ENCODE results near the gene LLCFC1.
"Not testable (repeated sequence)": the region's sequence is repeated elsewhere in the genome, so short reads cannot be mapped to it uniquely, and the experiment has no call there.

The LLCFC1 gene

GRCh38 chr7:142974626-142975025, 35.3 kb downstream of the LLCFC1 start:
- no peak for ATAC-seq
- TF ChIP-seq CSRNP3 (CRISPR knock-in tag; IDR thresholded peaks at IDR 0.05) (no peak), ZFP3 (CRISPR knock-in tag; IDR thresholded peaks at IDR 0.05) (no peak), CSDC2 (CRISPR knock-in tag; IDR thresholded peaks at IDR 0.05) (no peak), ESRRG (CRISPR knock-in tag; IDR thresholded peaks at IDR 0.05) (no peak), POU6F1 (CRISPR knock-in tag; IDR thresholded peaks at IDR 0.05; ENCODE audit: borderline replicate concordance, low read depth) (no peak), ZNF8 (CRISPR knock-in tag; IDR thresholded peaks at IDR 0.05) (no peak)

GRCh38 chr7:142978402-142978801, 39.1 kb downstream of the LLCFC1 start:
- ATAC-seq = not testable (repeated sequence)
- peak; percentile 61; the same call in 1 of the 2 replicates for TF ChIP-seq ZNF8 (CRISPR knock-in tag; IDR thresholded peaks at IDR 0.05)

GRCh38 chr7:142983825-142984224, 44.5 kb downstream of the LLCFC1 start:
- ATAC-seq = no peak
- TF ChIP-seq ARNTL (CRISPR knock-in tag; IDR thresholded peaks at IDR 0.05; ENCODE audit: borderline replicate concordance, low read depth) (no peak), TOX (CRISPR knock-in tag; IDR thresholded peaks at IDR 0.05; ENCODE audit: borderline replicate concordance) (no peak)

- TF ChIP-seq CSDC2 (CRISPR knock-in tag; IDR thresholded peaks at IDR 0.05) (no peak), ZNF70 (CRISPR knock-in tag; IDR thresholded peaks at IDR 0.05) (no peak)
- ATAC-seq = no peak
Measured at GRCh38 chr7:142984297-142984696, 45.0 kb downstream of the LLCFC1 start.
